ENCODE measurements around the gene CNTNAP2. TPM values are rescaled to one million over a fixed set of nuclear protein-coding genes. Genes with fewer than 3 reads are reported as not detected.

CNTNAP2 gene
- total RNA-seq, 2 donors from 2014 or later: 4.4 to 8.5 TPM

DNA sequence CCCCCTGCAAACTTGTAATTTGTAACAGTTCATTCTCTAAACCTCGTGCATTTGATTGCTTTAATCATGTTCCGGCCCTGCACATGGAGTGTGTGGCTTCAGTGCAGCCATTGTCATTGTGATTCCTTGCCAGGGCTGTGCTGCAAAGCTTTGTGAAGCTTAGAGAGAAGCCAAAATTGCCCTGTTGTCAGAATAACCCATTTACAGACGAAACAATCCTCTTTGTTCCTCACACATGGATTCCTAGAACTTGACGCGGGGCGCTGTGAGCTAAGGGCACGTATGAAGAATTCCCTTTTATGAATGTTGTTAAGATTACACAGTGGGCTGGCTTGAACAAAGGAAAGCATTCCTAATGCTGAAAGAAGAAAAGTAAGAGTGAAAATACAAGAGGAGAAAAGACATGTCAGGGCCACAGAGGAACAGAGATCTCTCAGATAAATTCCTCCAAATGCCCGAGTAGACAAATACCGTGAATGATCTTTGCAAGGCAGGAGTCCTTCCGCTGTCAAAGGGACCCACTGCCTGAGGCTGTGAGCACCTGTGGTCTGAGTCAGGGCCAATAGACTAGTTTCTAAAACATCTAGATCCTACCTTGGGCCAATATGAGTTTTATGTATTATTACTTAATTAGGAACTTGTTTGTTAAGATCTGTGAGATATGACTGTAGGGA, 2268.5 kb downstream of the CNTNAP2 start:
- Histone ChIP-seq H3K4me3 (no peak overlapping the region), H3K9ac (ENCODE audit: low read depth in 2 of 2, low read length in 2 of 2) (no peak overlapping the region), H3K4me1 (no peaks in the 10 kb centered on the region), H3K36me3 (no peaks in the 10 kb centered on the region), H3K27me3 (no peaks in the 10 kb centered on the region), H3K9me3 (no peaks in the 10 kb centered on the region), H3K27ac (no peak overlapping the region)
- DNase-seq: no peak
- no peak for TF ChIP-seq CTCF (IDR thresholded peaks at IDR 0.05)
- intact Hi-C loops (cut with DNase I): no loop called here

DNA sequence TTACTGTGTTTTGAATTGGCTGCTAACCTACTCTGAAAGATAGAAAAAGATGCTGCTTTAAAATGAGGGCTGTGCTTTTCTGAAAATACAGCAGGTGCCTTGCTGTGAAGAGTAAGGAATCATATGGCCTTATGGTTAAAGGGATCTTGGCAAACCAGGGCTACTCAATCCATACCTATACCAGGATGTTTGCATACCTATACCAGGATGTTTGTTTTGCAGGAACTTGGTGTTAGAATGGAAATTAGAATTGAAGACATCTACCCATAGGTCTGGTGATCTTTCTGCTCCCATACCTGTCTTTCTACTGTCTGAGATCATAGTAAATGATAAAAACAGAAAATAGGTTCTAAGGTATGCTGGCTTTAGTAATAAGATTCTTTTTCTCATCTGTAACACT, 2273.8 kb downstream of the CNTNAP2 start:
- DNase-seq: no peak
- Histone ChIP-seq H3K9ac (ENCODE audit: low read depth in 2 of 2, low read length in 2 of 2) (no peak overlapping the region), H3K27ac (no peak overlapping the region), H3K4me3 (no peak overlapping the region), H3K36me3 (no peaks in the 10 kb centered on the region), H3K27me3 (no peaks in the 10 kb centered on the region), H3K4me1 (no peaks in the 10 kb centered on the region), H3K9me3 (no peaks in the 10 kb centered on the region)
- intact Hi-C loops (cut with DNase I): no loop called here
- no peak for TF ChIP-seq CTCF (IDR thresholded peaks at IDR 0.05)

DNA sequence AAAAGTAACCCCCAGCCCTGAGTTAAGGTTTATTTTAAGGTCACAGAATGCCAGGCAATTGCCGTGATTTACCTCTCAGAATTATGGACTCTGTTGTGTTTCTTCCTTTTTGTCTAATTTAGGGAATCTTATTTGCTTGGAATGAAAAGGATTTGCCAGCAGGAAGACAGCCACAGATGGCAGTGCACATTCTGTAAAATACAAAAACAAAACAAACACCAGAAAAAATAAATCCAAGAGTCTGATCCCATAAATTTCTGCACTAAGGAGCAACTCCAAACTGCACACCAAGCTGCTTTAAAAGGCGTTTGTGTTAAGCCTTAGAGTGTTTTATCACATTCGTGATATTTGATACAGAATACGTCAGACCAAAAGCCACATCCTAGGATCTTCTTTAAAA, 2275.0 kb downstream of the CNTNAP2 start:
- Histone ChIP-seq H3K4me1 (no peaks in the 10 kb centered on the region), H3K4me3 (no peak overlapping the region), H3K27ac (no peak overlapping the region), H3K9me3 (no peaks in the 10 kb centered on the region), H3K27me3 (no peaks in the 10 kb centered on the region), H3K9ac (ENCODE audit: low read depth in 2 of 2, low read length in 2 of 2) (no peak overlapping the region), H3K36me3 (no peaks in the 10 kb centered on the region)
- no peak for TF ChIP-seq CTCF (IDR thresholded peaks at IDR 0.05)
- no peak for DNase-seq
- intact Hi-C loops (cut with DNase I): no loop called here

DNA sequence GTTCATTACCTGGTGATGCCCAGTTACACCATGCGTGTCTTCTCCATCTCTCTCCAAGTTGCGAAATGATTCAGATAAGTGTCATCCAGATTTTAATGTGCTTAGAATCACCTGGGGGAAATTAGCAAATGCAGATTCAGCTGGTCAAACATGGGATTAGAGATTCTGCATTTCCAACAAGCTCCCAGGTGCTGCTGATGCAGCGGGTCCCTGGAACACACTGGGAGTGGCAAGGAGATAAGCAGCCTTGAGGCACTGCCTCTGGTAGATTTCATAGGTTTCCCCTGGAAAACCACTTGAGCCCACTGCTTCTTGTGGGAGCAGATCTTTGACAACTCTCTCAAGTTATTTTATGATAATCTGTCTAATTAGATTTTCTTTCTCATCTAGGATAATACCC, 2278.0 kb downstream of the CNTNAP2 start:
- Histone ChIP-seq H3K27ac (no peak overlapping the region), H3K4me1 (no peaks in the 10 kb centered on the region), H3K36me3 (no peaks in the 10 kb centered on the region), H3K27me3 (no peaks in the 10 kb centered on the region), H3K9ac (ENCODE audit: low read depth in 2 of 2, low read length in 2 of 2) (no peak overlapping the region), H3K9me3 (no peaks in the 10 kb centered on the region), H3K4me3 (no peak overlapping the region)
- DNase-seq: no peak
- intact Hi-C loops (cut with DNase I): no loop called here
- no peak for TF ChIP-seq CTCF (IDR thresholded peaks at IDR 0.05)

GRCh38 chr7:148395352-148395811, 2278.8 kb downstream of the CNTNAP2 start:
- H3K27ac ChIP-seq: no peak overlapping the region
- H3K36me3 ChIP-seq: no peaks in the 10 kb centered on the region
- H3K9me3 ChIP-seq: no peaks in the 10 kb centered on the region
- H3K4me3 ChIP-seq: no peak overlapping the region
- no peak for DNase-seq
- H3K9ac ChIP-seq (ENCODE audit: low read depth in 2 of 2, low read length in 2 of 2): no peak overlapping the region
- no peaks in the 10 kb centered on the region for H3K27me3 ChIP-seq
- no peak for TF ChIP-seq CTCF (IDR thresholded peaks at IDR 0.05)
- no peaks in the 10 kb centered on the region for H3K4me1 ChIP-seq
- intact Hi-C loops (cut with DNase I): no loop called here
